Upper lobe of right lung (tissue), 1 donor: ENCODE results near the gene IGSF21. TPM values are rescaled to one million over a fixed set of nuclear protein-coding genes. Genes with fewer than 3 reads are reported as not detected.

Experiments
- ATAC-seq: fragments of 200-7000 bp; cut with Tn5 transposase; one replicate; pipeline ENCODE4 v1.9.1; 2020; ENCODE audit warnings: mild to moderate bottlenecking, moderate library complexity
- DNase-seq: peaks from one replicate; pipeline ENCODE4 v3.0.0-alpha.2; 2020
- H3K27ac ChIP-seq: fragments of 200-600 bp; one replicate; pipeline ENCODE4 v1.8.0; 2022
- H3K27me3 ChIP-seq: fragments of 200-600 bp; one replicate; pipeline ENCODE4 v1.8.0; 2022; ENCODE audit warnings: mild to moderate bottlenecking
- H3K36me3 ChIP-seq: fragments of 200-600 bp; one replicate; pipeline ENCODE4 v1.8.0; 2022
- H3K4me1 ChIP-seq: fragments of 200-600 bp; one replicate; pipeline ENCODE4 v1.8.0; 2022
- H3K4me3 ChIP-seq: fragments of 200-600 bp; one replicate; pipeline ENCODE4 v1.8.0; 2022; ENCODE audit warnings: mild to moderate bottlenecking
- H3K9me3 ChIP-seq: fragments of 200-600 bp; one replicate; pipeline ENCODE4 v1.8.0; 2022
- intact Hi-C: fragments of 100-400 bp; cut with DNase I; formaldehyde crosslinking; loops from one replicate; pipeline ENCODE4 v1.11.0; 2022
- total RNA-seq: library from RNA; stranded (reverse); fragmentation: NEBNext Ultra II Directional; extraction: Animal tissue kit (Norgen Biotek cat#: 25700); gene quantifications from one replicate; pipeline ENCODE4 v1.2.1, GENCODE V29; 2021
- TF ChIP-seq, protein P1 (sequence below): fragments of 200-600 bp; IDR thresholded peaks from one replicate; pipeline ENCODE4 v1.8.0; 2022; ENCODE audit warnings: antibody characterized with exemption
- donor health status: DM: no; HTN: yes; CAD: no; lungs with severe emphysema.

Gene IGSF21
- total RNA-seq, 1 donor from 2014 or later: 3.2 TPM

GRCh38 chr1:18200136-18200717, 92.6 kb downstream of the IGSF21 start:
- peaks cover 61% of the 10 kb centered on the region for H3K27me3 ChIP-seq
- H3K9me3 ChIP-seq: no peaks in the 10 kb centered on the region
- H3K4me1 ChIP-seq: no peaks in the 10 kb centered on the region
- intact Hi-C loops: no loop called here
- no peaks in the 10 kb centered on the region for H3K36me3 ChIP-seq
- H3K4me3 ChIP-seq: no peak overlapping the region
- no peak for ATAC-seq
- TF ChIP-seq, protein P1, sequence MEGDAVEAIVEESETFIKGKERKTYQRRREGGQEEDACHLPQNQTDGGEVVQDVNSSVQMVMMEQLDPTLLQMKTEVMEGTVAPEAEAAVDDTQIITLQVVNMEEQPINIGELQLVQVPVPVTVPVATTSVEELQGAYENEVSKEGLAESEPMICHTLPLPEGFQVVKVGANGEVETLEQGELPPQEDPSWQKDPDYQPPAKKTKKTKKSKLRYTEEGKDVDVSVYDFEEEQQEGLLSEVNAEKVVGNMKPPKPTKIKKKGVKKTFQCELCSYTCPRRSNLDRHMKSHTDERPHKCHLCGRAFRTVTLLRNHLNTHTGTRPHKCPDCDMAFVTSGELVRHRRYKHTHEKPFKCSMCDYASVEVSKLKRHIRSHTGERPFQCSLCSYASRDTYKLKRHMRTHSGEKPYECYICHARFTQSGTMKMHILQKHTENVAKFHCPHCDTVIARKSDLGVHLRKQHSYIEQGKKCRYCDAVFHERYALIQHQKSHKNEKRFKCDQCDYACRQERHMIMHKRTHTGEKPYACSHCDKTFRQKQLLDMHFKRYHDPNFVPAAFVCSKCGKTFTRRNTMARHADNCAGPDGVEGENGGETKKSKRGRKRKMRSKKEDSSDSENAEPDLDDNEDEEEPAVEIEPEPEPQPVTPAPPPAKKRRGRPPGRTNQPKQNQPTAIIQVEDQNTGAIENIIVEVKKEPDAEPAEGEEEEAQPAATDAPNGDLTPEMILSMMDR: no peak
- H3K27ac ChIP-seq: no peak overlapping the region
- DNase-seq: no peak

DNA sequence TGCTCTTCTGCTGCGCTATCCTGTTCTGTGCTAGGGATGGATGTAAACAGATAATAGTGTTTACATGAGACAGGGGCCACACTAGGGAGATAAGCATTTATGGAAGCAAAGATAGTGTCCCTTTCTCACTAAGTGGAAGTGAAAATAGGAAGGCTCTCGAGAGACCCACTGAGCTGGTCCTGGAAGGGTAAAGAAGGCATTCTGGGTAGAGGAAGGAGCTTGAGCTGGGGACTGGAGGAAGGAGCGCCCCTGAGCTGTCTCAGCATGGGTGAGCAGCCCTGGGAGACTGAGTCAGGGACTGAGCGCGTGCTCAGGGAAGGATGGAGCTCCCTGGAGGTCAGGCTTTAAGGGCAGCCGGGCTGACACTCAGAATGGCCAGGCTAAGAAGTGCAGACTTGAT, 93.3 kb downstream of the IGSF21 start:
- intact Hi-C loops: no loop called here
- Histone ChIP-seq H3K27ac (no peak overlapping the region), H3K4me1 (no peaks in the 10 kb centered on the region), H3K36me3 (no peaks in the 10 kb centered on the region), H3K4me3 (no peak overlapping the region), H3K27me3 (peaks cover 63% of the 10 kb centered on the region), H3K9me3 (no peaks in the 10 kb centered on the region)
- ATAC-seq (peak; percentile 14), DNase-seq (no peak)
- TF ChIP-seq, protein P1: no peak

DNA sequence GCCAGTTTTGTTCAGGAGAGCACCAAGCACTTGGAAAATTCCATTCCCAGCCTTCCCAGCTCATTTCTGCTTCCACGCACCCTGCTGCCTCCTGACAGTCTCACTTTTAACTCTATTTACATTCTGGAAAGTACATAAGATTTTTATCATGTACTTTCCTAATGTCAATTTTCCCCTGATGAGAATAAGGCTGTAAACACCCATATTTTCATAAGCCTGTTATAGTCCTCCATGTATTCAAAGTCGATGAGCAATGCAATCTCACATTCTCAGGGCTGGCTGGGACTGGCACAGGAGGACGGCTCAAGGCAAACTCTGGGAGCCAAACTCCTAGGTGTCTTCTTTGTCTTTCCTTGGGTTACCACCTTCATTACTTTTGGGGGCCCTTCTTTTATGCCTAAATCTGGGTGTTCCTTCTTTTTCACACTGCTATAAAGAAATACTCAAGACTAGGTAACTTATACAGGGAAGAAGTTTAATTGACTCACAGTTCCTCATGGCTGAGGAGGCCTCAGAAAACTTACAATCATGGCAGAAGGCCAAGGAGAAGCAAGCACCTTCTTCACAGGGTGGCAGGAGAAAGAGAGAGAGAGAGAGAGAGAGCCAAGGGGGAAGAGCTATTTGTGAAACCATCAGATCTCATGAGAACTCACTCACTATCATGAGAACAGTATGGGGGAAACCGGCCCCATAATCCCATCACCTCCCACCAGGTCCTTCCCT, 94.6 kb downstream of the IGSF21 start:
- H3K4me1 ChIP-seq: no peaks in the 10 kb centered on the region
- peaks cover 56% of the 10 kb centered on the region for H3K27me3 ChIP-seq
- ATAC-seq (no peak), DNase-seq (no peak)
- no peaks in the 10 kb centered on the region for H3K36me3 ChIP-seq
- H3K27ac ChIP-seq: no peak overlapping the region
- intact Hi-C loops: no loop called here
- TF ChIP-seq, protein P1: no peak
- H3K9me3 ChIP-seq: no peaks in the 10 kb centered on the region
- no peak overlapping the region for H3K4me3 ChIP-seq

- Histone ChIP-seq H3K27me3 (peaks cover 45% of the 10 kb centered on the region), H3K4me1 (no peaks in the 10 kb centered on the region), H3K36me3 (no peaks in the 10 kb centered on the region), H3K4me3 (no peak overlapping the region), H3K9me3 (no peaks in the 10 kb centered on the region), H3K27ac (no peak overlapping the region)
- intact Hi-C loops: no loop called here
- TF ChIP-seq, protein P1: no peak
- no peak for DNase-seq
- ATAC-seq: no peak
Observed at GRCh38 chr1:18203645-18204044, 96.0 kb downstream of the IGSF21 start.

DNA sequence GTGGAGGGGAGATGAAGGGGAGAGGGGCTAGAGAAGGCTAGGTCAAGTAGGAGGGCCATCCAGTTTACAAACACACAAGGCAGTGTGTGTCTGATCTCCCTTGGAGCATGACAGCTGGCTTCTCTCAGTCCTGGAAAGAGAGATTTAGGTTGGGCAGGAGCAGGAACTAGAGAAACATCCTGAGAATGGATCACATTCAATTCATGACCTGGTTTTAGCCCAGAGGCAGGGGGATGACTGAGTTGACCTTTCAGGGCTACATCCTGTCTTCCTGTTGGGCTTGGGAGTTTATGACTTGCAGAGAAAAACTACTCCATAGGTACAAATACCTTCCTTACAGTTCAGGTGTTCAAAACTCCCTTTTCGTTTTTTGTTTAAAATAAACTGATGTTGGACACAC, 97.0 kb downstream of the IGSF21 start:
- ATAC-seq: no peak
- H3K4me3 ChIP-seq: no peak overlapping the region
- no peaks in the 10 kb centered on the region for H3K9me3 ChIP-seq
- intact Hi-C loops: no loop called here
- peaks cover 37% of the 10 kb centered on the region for H3K27me3 ChIP-seq
- no peak overlapping the region for H3K27ac ChIP-seq
- DNase-seq: no peak
- H3K36me3 ChIP-seq: no peaks in the 10 kb centered on the region
- TF ChIP-seq, protein P1: no peak
- no peaks in the 10 kb centered on the region for H3K4me1 ChIP-seq
